ENCODE results near the gene TMEM190.
"Not testable (repeated sequence)": the region's sequence is repeated elsewhere in the genome, so short reads cannot be mapped to it uniquely, and the experiment has no call there.

The TMEM190 gene

DNA sequence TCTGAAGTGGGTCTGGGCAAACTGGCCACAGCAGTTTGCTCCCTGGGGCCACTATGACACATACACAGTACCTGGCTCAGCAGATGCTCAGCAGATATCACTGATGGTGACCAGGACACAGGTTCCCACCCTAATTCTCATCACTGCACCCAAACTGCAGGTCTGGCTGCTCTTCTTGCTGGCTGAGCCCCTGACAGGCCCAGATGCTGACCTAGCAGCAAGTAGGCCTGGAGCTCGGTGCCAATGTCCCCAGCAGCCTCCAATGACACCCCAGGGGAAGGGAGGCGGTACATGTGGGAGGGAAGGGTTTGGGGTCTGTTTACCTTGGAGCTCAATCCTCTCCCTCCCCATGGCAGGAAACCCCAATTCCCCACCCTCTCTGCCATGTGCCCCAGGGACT lies 25.9 kb downstream of the TMEM190 start:
- Mint-ChIP-seq H3K4me3 (no peak overlapping the region), H3K36me3 (ENCODE audit: low read depth) (peaks cover 57% of the 10 kb centered on the region), H3K27ac (peak overlapping the region; percentile 80), H3K4me1 (peaks cover 45% of the 10 kb centered on the region), H3K9me3 (no peaks in the 10 kb centered on the region), H3K27me3 (ENCODE audit: low read depth, poor library complexity) (peaks cover 6% of the 10 kb centered on the region)
- TF ChIP-seq, protein P1, sequence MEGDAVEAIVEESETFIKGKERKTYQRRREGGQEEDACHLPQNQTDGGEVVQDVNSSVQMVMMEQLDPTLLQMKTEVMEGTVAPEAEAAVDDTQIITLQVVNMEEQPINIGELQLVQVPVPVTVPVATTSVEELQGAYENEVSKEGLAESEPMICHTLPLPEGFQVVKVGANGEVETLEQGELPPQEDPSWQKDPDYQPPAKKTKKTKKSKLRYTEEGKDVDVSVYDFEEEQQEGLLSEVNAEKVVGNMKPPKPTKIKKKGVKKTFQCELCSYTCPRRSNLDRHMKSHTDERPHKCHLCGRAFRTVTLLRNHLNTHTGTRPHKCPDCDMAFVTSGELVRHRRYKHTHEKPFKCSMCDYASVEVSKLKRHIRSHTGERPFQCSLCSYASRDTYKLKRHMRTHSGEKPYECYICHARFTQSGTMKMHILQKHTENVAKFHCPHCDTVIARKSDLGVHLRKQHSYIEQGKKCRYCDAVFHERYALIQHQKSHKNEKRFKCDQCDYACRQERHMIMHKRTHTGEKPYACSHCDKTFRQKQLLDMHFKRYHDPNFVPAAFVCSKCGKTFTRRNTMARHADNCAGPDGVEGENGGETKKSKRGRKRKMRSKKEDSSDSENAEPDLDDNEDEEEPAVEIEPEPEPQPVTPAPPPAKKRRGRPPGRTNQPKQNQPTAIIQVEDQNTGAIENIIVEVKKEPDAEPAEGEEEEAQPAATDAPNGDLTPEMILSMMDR (IDR thresholded peaks at IDR 0.05): no peak
- DNase-seq: no peak

DNA sequence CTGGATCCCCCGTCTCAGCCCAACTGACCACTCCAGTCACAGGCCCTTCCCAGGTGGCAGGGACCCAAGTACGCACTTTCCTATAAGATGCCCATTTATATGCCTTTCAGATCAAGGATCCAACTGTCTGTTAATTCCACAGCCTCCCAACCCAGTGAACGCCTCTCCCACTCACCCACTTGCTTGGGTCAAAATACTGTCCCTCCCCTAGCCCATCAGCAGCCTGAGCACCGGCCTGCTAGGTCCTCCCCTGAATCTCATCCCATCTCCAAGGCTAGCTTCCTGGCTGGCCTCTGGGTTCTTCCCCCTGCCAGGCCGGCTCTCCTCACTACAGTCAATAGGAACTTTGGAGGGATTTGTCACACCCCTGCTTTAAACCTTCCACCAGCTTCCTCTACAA lies 29.0 kb downstream of the TMEM190 start:
- peaks cover 25% of the 10 kb centered on the region for H3K9me3 Mint-ChIP-seq
- H3K27me3 Mint-ChIP-seq (ENCODE audit: low read depth, poor library complexity): peaks cover 16% of the 10 kb centered on the region
- peak overlapping the region; percentile 95 for H3K27ac Mint-ChIP-seq
- TF ChIP-seq, protein P1 (IDR thresholded peaks at IDR 0.05): no peak
- peak overlapping the region; percentile 90 for H3K4me3 Mint-ChIP-seq
- peaks cover 62% of the 10 kb centered on the region for H3K36me3 Mint-ChIP-seq (ENCODE audit: low read depth)
- peaks cover 41% of the 10 kb centered on the region for H3K4me1 Mint-ChIP-seq
- no peak for DNase-seq

DNA sequence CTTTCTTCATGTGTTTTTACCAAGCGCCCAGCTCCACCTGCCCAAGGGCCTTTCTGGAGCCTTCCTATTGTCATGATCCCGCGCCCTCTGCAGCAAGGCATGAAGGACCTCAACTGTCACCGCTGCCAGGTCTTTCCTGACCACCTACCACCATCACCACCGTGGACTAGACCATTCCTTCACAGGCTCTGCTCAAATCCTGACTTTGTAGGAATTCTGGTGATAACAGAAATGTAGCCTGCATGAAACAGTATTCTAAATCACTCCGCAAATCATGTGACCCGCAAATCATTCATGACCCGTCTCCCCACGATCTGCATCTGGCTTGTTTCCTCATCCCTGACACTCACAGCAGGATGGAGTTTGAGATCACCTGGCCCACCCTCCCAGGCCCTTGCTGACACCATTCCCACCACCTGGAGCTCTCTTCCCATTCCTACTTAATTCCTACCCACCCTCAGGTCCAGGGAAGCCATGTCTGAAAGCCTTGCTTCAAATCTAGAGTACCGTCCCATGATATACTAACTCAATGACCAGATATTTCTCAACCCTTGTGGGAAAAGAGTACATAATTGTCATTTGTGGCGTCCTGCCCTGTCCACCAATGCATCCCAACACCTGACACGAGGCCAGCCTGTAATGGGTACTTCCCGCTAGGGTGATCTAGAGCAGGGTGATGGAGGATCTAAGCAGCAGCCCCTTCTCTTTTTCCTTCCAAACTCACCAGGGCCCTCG lies 29.6 kb downstream of the TMEM190 start:
- Mint-ChIP-seq H3K36me3 (ENCODE audit: low read depth) (peaks cover 60% of the 10 kb centered on the region), H3K27ac (peak overlapping the region; percentile 95)

DNA sequence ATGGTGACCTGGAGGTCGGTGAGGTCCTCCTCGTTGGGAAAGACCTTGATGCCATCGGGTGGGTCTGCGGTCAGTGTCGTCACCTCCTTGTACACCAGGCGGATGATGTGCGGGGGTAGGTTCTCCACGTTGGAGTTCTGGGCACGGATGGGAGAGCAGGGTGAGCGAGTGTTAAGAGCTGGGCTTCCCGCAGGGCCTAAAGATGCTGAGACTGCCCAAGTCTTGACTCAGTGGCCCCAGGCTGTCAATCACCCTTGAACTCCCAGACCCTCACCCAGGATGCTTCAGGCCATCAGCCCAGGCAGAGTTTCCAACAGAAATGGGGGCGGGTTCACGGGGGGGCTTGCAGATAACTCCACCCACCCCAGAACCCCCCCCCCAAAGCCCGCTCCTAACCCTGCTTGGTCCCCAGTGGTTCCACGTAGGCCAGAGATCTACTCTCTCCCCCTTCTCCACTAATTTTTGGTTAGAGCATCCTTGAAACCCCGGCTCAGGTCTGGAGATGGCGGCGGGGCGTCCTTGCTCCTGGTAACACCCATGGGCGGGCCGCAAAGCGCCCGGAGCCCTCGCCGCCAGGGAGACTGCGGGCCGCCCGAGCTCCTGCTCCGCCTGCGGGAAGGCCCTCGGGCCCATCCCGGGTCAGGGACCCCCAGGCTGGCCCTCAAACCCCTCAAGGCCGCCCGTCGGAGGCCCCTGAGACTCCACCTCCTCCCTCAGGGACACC lies 30.4 kb downstream of the TMEM190 start:
- TF ChIP-seq, protein P1 (IDR thresholded peaks at IDR 0.05): no peak
- Mint-ChIP-seq H3K9me3 (peaks cover 32% of the 10 kb centered on the region), H3K4me1 (peaks cover 35% of the 10 kb centered on the region), H3K27me3 (ENCODE audit: low read depth, poor library complexity) (peaks cover 21% of the 10 kb centered on the region), H3K4me3 (peak overlapping the region; percentile 90), H3K36me3 (ENCODE audit: low read depth) (peaks cover 57% of the 10 kb centered on the region), H3K27ac (peak overlapping the region; percentile 95)
- DNase-seq: no peak

More for the DNA sequence above, 29.6 kb downstream of the TMEM190 start:
- Mint-ChIP-seq H3K4me3 (peak overlapping the region; percentile 90), H3K4me1 (peaks cover 38% of the 10 kb centered on the region), H3K9me3 (peaks cover 30% of the 10 kb centered on the region), H3K27me3 (ENCODE audit: low read depth, poor library complexity) (peaks cover 16% of the 10 kb centered on the region)
- TF ChIP-seq, protein P1 (IDR thresholded peaks at IDR 0.05): no peak
- no peak for DNase-seq

DNA sequence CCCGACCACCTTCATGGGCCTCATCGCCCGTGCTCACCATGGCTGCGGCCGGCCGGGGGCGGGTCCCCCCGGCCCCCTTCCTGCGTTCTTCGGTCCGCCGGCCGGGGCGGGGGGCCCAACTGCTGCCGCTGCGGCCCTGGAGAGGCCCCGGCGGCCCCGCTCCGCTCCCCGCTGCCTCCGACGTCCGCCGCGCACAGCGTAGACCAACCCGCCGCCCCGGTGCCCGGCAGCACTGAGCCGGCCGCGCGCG lies 30.8 kb downstream of the TMEM190 start, which contains the start of gene UBE2S:
Gene UBE2S, minus strand, starts transcription at position 239 of the 250 bp plus-strand sequence. Its CDS starts 199 bp downstream, at position 40.
- H3K4me3 Mint-ChIP-seq: peak within 1 kb of the TSS; percentile 90
- H3K27me3 Mint-ChIP-seq (ENCODE audit: low read depth, poor library complexity): peaks cover 24% of the 10 kb centered on the region
- peak within 1 kb of the TSS; percentile 99 for H3K27ac Mint-ChIP-seq
- H3K9me3 Mint-ChIP-seq: peaks cover 32% of the 10 kb centered on the region
- peaks cover 53% of the 10 kb centered on the region for H3K36me3 Mint-ChIP-seq (ENCODE audit: low read depth)
- DNase-seq: not testable (repeated sequence)
- peaks cover 31% of the 10 kb centered on the region for H3K4me1 Mint-ChIP-seq

DNA sequence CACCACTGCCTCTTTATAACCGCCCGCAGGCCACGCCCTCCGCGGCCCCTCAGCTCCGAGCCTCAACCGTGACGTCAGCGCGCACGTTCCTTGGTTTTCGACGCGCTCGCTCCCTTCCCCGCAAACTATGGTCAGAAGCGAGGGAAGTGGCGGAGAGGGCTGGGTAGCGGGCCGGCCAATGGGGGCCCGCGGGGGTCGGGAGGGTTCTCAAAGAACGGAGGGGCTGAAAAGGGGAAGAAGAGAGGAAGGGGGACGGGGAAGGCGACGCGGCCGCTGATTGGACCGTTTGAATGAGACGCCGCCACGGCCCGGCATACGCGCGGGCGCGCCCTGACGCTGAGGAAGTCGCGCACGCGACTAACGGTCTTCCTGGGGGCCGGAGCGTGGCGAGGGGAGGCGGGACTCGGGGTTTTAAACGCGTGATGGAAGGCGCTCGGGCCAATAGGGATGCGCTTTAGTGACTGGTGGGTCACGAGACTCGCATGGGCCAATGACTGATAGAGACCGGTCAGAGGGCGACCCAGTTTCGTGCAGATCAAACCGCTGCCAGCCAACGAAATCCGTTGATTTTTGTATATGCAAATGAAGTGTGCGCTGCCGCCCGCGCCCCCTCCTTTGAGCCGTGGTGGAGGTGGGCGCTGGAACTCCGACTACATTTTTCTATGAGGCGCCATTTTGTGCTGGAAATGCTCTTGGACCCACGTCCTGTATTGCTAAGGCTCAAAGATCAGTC lies 31.3 kb downstream of the TMEM190 start:
- TF ChIP-seq, protein P1 (IDR thresholded peaks at IDR 0.05): no peak
- DNase-seq: peak; percentile 97
- peak overlapping the region; percentile 90 for H3K4me3 Mint-ChIP-seq
- H3K9me3 Mint-ChIP-seq: peaks cover 32% of the 10 kb centered on the region
- peaks cover 48% of the 10 kb centered on the region for H3K36me3 Mint-ChIP-seq (ENCODE audit: low read depth)
- peak overlapping the region; percentile 99 for H3K27ac Mint-ChIP-seq
- H3K4me1 Mint-ChIP-seq: peaks cover 30% of the 10 kb centered on the region
- peaks cover 24% of the 10 kb centered on the region for H3K27me3 Mint-ChIP-seq (ENCODE audit: low read depth, poor library complexity)

Data from nephron progenitor cell (in vitro differentiated cells).